ENCODE measurements around the gene GPR107. TPM values are rescaled to one million over a fixed set of nuclear protein-coding genes. Genes with fewer than 3 reads are reported as not detected.

The GPR107 gene
- total RNA-seq, 1 experiment from 2014 or later: 32.2 TPM

- no peak for DNase-seq (ENCODE audit: low read depth)
Observed at GRCh38 chr9:130027533-130028365, 26.0 kb upstream of the GPR107 start.

- no peak for DNase-seq (ENCODE audit: low read depth)
Observed at GRCh38 chr9:130028493-130029222, 25.0 kb upstream of the GPR107 start.

- DNase-seq (ENCODE audit: low read depth): no peak
Observed at GRCh38 chr9:130029223-130029973, 24.3 kb upstream of the GPR107 start.

GRCh38 chr9:130030651-130031127 is 23.0 kb upstream of the GPR107 start:
- no peak for DNase-seq (ENCODE audit: low read depth)

- peak; percentile 71 for DNase-seq (ENCODE audit: low read depth)
Observed at GRCh38 chr9:130034570-130034969, 19.1 kb upstream of the GPR107 start.

- DNase-seq (ENCODE audit: low read depth): peak; percentile 30
Observed at GRCh38 chr9:130036099-130036498, 17.6 kb upstream of the GPR107 start.

- DNase-seq (ENCODE audit: low read depth): peak; percentile 33
Observed at GRCh38 chr9:130039528-130040147, 14.1 kb upstream of the GPR107 start.

- no peak for DNase-seq (ENCODE audit: low read depth)
Observed at GRCh38 chr9:130040984-130041647, 12.6 kb upstream of the GPR107 start.

- DNase-seq (ENCODE audit: low read depth): peak; percentile 51
Observed at GRCh38 chr9:130041648-130042405, 11.9 kb upstream of the GPR107 start.

- DNase-seq (ENCODE audit: low read depth): peak; percentile 27
Observed at GRCh38 chr9:130042406-130042884, 11.3 kb upstream of the GPR107 start.

GRCh38 chr9:130042885-130043653 is 10.6 kb upstream of the GPR107 start, which contains the start of gene FNBP1:
Gene FNBP1 (minus strand): TSS chr9:130043189. CDS start chr9:130042975, 214 bp downstream.
- DNase-seq (ENCODE audit: low read depth): peak; percentile 72

GRCh38 chr9:130043654-130044623 is 9.8 kb upstream of the GPR107 start:
- DNase-seq (ENCODE audit: low read depth): no peak

- DNase-seq (ENCODE audit: low read depth): no peak
Observed at GRCh38 chr9:130045725-130046450, 7.8 kb upstream of the GPR107 start.

GRCh38 chr9:130049431-130050210 is 4.1 kb upstream of the GPR107 start:
- DNase-seq (ENCODE audit: low read depth): no peak

- no peak for DNase-seq (ENCODE audit: low read depth)
Observed at GRCh38 chr9:130050462-130050861, 3.2 kb upstream of the GPR107 start.

- DNase-seq (ENCODE audit: low read depth): no peak
Observed at GRCh38 chr9:130051855-130052254, 1.9 kb upstream of the GPR107 start.

- no peak for DNase-seq (ENCODE audit: low read depth)
Observed at GRCh38 chr9:130053109-130053503, 600 bp upstream of the GPR107 start.

Data from M059J (cell line).